Upper lobe of left lung (tissue), 6 donors: ENCODE measurements around the gene CMTR1. TPM values are rescaled to one million over a fixed set of nuclear protein-coding genes. Genes with fewer than 3 reads are reported as not detected.

Experiments used
- ATAC-seq, 2 donors: fragments of 200-7000 bp; cut with Tn5 transposase; one replicate each; pipeline ENCODE4 v1.9.1; 2022; ENCODE audit warnings: mild to moderate bottlenecking in 2 of 2, moderate library complexity in 2 of 2; ENCODE audit not compliant: low FRiP score in 2 of 2
- DNase-seq, 2 donors: peaks; one replicate each; pipeline ENCODE4 v3.0.0-alpha.2; 2019 to 2020
- H3K27ac ChIP-seq, 4 donors: fragments of 200-600 bp; sonication (generic); one replicate each; pipeline ENCODE4 v1.5.1; 2016 to 2019
- H3K27me3 ChIP-seq, 4 donors: fragments of 200-600 bp; sonication (generic); one replicate each; pipeline ENCODE4 v1.5.1; 2017 to 2019
- H3K36me3 ChIP-seq, 4 donors: fragments of 200-600 bp; sonication (generic); one replicate each; pipeline ENCODE4 v1.5.1; 2016 to 2019
- H3K4me1 ChIP-seq, 4 donors: fragments of 200-600 bp; sonication (generic); one replicate each; pipeline ENCODE4 v1.5.1; 2018 to 2019
- H3K4me3 ChIP-seq, 4 donors: fragments of 200-600 bp; sonication (generic); one replicate each; pipeline ENCODE4 v1.5.1; 2017 to 2019; ENCODE audit warnings: mild to moderate bottlenecking in 2 of 4, moderate library complexity in 1 of 4
- H3K9me3 ChIP-seq, 4 donors: fragments of 200-600 bp; sonication (generic); one replicate each; pipeline ENCODE4 v1.5.1; 2018 to 2019
- EP300 ChIP-seq, 4 donors: sonication (generic); formaldehyde crosslinking; IDR thresholded peaks; one replicate each; pipeline ENCODE4 v1.5.1; 2017; ENCODE audit warnings: antibody characterized with exemption in 4 of 4, control low read depth in 2 of 4
- POLR2A ChIP-seq, 4 donors: fragments of 450-650 bp; IDR thresholded peaks; one replicate each; pipeline ENCODE4 v1.5.1; 2016 to 2017; ENCODE audit warnings: antibody characterized with exemption in 4 of 4, mild to moderate bottlenecking in 2 of 4
- POLR2AphosphoS5 ChIP-seq, 2 donors: sonication (generic); formaldehyde crosslinking; IDR thresholded peaks; one replicate each; pipeline ENCODE4 v1.5.1; 2017; ENCODE audit warnings: antibody characterized with exemption in 2 of 2
- WGBS, 2 donors: methylation state at CpG; one replicate each; pipeline ENCODE4 v1.1.5; 2017 to 2018; 5-methylcytosine and 5-hydroxymethylcytosine counted together
- total RNA-seq, 6 donors: library from RNA; depleted of rRNA in 4 of 6; stranded (reverse); fragments of >200 nt in 4 of 6; gene quantifications; one replicate each; pipeline versions ENCODE4 v1.1.0 to v1.2.1, GENCODE V29; 2016 to 2021
- TF ChIP-seq, protein P1 (sequence below), 6 experiments: fragments of 450-650 bp in 4 of 6; fragments of 200-600 bp in 2 of 6; sonication (generic) in 2 of 6; IDR thresholded peaks; one replicate each; pipeline ENCODE4 v1.5.1; 2016 to 2019; ENCODE audit warnings: antibody characterized with exemption in 6 of 6
- donor health status: DM: no; HTN: no; CAD: no; lungs with moderate emphysema.
- donor health status: DM: no; HTN: yes; CAD: no; lungs with severe emphysema.

Gene CMTR1
- total RNA-seq, 6 donors from 2014 or later, result 34.5 to 80.7 (median 38.1) TPM

DNA sequence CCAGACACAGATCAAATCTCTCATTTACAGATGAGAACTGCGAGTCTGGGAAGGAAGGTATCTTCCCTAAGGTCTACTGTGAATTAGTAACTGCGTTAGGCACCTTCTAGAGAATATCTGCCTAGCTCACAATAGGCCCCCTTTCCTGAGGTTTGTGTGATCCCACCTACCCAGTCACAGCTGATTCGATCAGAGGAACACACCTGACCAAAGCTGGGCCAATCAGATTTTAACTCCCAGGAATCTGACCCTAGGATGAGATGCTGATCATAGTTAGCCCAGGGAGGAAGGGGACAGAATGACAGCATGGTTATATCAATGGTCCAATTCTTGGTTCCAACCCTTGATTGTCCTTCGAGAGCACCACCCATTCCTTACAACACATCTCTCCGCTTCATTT is 74.1 kb downstream of the CMTR1 start:
- Histone ChIP-seq H3K36me3 (no peaks in the 10 kb centered on the region), H3K4me1 (no peaks in the 10 kb centered on the region), H3K9me3 (no peaks in the 10 kb centered on the region), H3K27me3 (peaks cover 0 to under 1% (median 0%) of the 10 kb centered on the region in 4 donors), H3K27ac (no peak overlapping the region), H3K4me3 (no peak overlapping the region)
- DNase-seq, result no peak
- ATAC-seq, result no peak
- TF ChIP-seq POLR2A (IDR thresholded peaks at IDR 0.05) (no peak), POLR2AphosphoS5 (IDR thresholded peaks at IDR 0.05) (no peak), EP300 (IDR thresholded peaks at IDR 0.05) (no peak)
- TF ChIP-seq, protein P1, sequence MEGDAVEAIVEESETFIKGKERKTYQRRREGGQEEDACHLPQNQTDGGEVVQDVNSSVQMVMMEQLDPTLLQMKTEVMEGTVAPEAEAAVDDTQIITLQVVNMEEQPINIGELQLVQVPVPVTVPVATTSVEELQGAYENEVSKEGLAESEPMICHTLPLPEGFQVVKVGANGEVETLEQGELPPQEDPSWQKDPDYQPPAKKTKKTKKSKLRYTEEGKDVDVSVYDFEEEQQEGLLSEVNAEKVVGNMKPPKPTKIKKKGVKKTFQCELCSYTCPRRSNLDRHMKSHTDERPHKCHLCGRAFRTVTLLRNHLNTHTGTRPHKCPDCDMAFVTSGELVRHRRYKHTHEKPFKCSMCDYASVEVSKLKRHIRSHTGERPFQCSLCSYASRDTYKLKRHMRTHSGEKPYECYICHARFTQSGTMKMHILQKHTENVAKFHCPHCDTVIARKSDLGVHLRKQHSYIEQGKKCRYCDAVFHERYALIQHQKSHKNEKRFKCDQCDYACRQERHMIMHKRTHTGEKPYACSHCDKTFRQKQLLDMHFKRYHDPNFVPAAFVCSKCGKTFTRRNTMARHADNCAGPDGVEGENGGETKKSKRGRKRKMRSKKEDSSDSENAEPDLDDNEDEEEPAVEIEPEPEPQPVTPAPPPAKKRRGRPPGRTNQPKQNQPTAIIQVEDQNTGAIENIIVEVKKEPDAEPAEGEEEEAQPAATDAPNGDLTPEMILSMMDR (IDR thresholded peaks at IDR 0.05), result no peak
- WGBS, 2 donors, result 86 to 89% methylated on average over 5 of the region's 5 CpGs

DNA sequence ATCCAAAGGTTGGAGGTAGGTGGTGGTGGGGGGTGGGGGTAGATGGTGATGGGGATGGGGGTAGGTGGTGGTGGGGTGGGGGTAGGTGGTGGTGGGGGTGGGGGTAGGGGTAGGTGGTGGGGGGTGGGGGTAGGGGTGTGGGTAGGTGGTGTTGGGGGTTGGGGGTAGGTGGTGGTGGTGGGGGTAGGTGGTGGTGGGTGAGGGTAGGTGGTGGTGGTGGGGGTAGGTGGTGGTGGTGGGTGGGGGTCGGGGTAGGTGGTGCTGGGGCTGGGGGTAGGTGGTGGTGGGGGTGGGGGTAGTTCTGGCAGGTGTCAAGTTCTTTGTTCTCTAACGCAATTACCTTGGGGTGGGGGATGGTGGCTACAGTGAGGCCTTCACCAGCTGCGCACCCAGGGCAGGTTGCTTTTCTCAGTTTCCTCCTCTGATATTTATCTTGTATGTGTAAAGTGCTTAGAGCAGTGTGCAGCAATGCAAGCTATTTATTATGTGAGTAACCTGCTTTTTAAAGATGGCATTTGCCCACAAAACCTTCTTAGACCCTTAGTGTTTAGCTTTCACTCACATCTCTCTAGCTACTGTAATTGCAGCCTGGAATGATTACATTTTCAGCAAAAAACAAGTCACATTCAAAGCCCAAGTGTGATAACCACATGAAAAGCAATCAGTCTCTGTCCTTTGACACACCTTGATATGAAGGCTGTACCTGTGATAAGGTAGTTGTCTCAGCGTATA is 74.8 kb downstream of the CMTR1 start:
- Histone ChIP-seq H3K4me3 (no peak overlapping the region), H3K27ac (no peak overlapping the region), H3K4me1 (no peaks in the 10 kb centered on the region), H3K36me3 (no peaks in the 10 kb centered on the region), H3K9me3 (no peaks in the 10 kb centered on the region), H3K27me3 (peaks cover 0 to 6% (median 0%) of the 10 kb centered on the region in 4 donors)
- ATAC-seq (no peak), DNase-seq (no peak)
- TF ChIP-seq POLR2A (IDR thresholded peaks at IDR 0.05), result no peak
- 65 to 71% methylated on average over 3 to 4 of the region's 4 CpGs for WGBS, 2 donors

DNA sequence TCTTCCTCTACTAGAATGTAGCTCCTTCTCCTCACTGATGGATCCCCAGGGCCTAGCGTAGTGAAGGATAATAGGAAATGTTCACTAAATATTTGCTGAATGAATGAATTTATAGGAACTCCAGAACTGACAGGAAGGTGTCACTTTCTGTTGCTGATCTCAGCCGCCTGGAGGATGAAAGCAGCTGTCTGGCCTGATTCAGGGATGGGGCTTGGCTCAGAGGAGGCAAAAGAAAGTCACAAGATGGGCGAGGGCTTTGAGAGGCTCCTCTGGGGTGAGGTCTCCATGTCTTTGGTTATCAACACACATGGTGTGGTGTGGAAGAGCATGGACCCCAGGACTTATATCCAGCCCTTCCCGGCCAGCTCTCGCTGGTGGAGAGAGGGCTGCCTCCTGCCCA is 78.2 kb downstream of the CMTR1 start:
- no peak overlapping the region for H3K27ac ChIP-seq
- no peak for ATAC-seq
- H3K36me3 ChIP-seq, result no peaks in the 10 kb centered on the region
- H3K27me3 ChIP-seq, result peaks cover 0 to 6% (median 0%) of the 10 kb centered on the region in 4 donors
- peaks cover 0 to 8% (median 6%) of the 10 kb centered on the region in 4 donors for H3K4me1 ChIP-seq
- H3K4me3 ChIP-seq, result no peak overlapping the region
- 74 to 87% methylated on average over 5 of the region's 5 CpGs for WGBS, 2 donors
- TF ChIP-seq POLR2AphosphoS5 (IDR thresholded peaks at IDR 0.05), result no peak
- TF ChIP-seq POLR2A (IDR thresholded peaks at IDR 0.05), result no peak
- TF ChIP-seq, protein P1 (IDR thresholded peaks at IDR 0.05), result no peak
- no peak for TF ChIP-seq EP300 (IDR thresholded peaks at IDR 0.05)
- DNase-seq, result no peak
- H3K9me3 ChIP-seq, result no peaks in the 10 kb centered on the region

DNA sequence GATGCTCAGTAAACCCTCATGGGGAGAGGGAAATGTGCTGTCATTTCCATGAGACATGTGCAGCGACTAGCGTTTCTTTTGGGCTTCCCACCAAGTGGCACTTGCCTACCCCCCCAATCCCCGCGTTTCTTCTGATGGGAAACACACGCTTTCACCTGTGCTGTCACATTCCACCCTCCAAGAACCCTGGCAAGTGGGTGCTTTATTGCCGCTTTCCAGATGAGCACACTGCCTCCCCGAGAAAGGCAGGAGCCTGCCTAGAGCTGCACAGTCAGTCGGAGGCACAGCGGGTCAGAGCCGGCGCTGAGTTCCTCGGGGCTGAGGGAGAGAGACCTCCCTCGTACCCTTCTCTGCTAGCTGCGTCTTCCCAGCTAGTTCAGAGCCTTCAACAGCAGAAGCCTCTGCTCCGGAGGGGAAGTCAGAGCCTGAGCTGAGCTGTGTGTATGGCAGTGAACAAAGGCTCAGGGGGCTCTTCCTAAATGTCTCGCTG is 78.9 kb downstream of the CMTR1 start:
- 50 to 51% methylated on average over 9 to 16 of the region's 16 CpGs for WGBS, 2 donors
- H3K27me3 ChIP-seq, result peaks cover 0 to 6% (median 0%) of the 10 kb centered on the region in 4 donors

DNA sequence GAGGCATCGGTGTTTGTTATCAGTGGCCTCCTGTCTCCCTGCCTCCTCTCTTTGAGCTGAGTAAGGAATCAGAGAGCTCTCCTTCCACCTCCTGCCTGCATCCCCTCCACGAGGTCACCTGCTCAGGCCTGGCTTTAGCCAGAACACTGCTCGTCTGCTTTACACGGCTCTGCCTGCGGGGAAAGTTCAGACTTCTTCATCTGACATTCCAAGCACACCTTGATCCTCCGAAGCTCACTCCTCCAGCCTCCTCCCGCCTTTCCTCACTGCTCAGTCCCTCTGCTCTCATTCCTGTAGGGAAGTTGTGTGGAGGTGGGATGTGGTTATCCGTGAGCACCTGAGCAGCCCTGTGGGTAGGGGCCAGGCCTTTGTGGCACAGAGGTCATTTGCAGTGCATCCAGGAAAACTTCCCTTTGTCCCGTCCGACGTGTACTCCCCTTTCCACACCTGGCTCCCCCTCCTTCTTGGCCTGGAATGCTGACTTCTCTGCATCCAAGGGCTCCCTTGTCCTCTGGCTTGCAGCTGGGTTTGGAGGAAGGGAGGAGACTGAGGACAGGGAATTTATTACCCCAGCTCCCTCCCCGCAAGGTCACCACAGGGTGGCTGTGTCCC is 79.5 kb downstream of the CMTR1 start:
- no peak for DNase-seq
- H3K27me3 ChIP-seq, result peaks cover 0 to 6% (median 0%) of the 10 kb centered on the region in 4 donors
- WGBS, 2 donors, result 55 to 60% methylated on average over 12 of the region's 12 CpGs
- TF ChIP-seq EP300 (IDR thresholded peaks at IDR 0.05) (no peak), POLR2AphosphoS5 (IDR thresholded peaks at IDR 0.05) (no peak), POLR2A (IDR thresholded peaks at IDR 0.05) (no peak)
- TF ChIP-seq, protein P1 (IDR thresholded peaks at IDR 0.05), result no peak
- H3K36me3 ChIP-seq, result no peaks in the 10 kb centered on the region
- no peak for ATAC-seq
- no peak overlapping the region for H3K4me3 ChIP-seq
- no peaks in the 10 kb centered on the region for H3K9me3 ChIP-seq
- H3K27ac ChIP-seq, result no peak overlapping the region
- H3K4me1 ChIP-seq, result peaks cover 0 to 10% (median 8%) of the 10 kb centered on the region in 4 donors

More for the DNA sequence above, 78.9 kb downstream of the CMTR1 start:
- no peaks in the 10 kb centered on the region for H3K36me3 ChIP-seq
- H3K4me3 ChIP-seq, result no peak overlapping the region
- peaks cover 0 to 10% (median 8%) of the 10 kb centered on the region in 4 donors for H3K4me1 ChIP-seq
- TF ChIP-seq EP300 (IDR thresholded peaks at IDR 0.05) (no peak), POLR2AphosphoS5 (IDR thresholded peaks at IDR 0.05) (no peak), POLR2A (IDR thresholded peaks at IDR 0.05) (no peak)
- TF ChIP-seq, protein P1 (IDR thresholded peaks at IDR 0.05), result no peak
- H3K9me3 ChIP-seq, result no peaks in the 10 kb centered on the region
- ATAC-seq (no peak), DNase-seq (no peak)
- H3K27ac ChIP-seq, result no peak overlapping the region
